Thoracic aorta (tissue), 2 donors: ENCODE measurements around the gene ABCB6. TPM values are rescaled to one million over a fixed set of nuclear protein-coding genes. Genes with fewer than 3 reads are reported as not detected.

ENCODE experiments used
- ATAC-seq: fragments of 150-250 bp; one replicate; pipeline ENCODE4 v1.8.0; 2017; ENCODE audit warnings: low read depth; ENCODE audit not compliant: insufficient number of reproducible peaks, low FRiP score
- DNase-seq: peaks from one replicate; pipeline ENCODE4 v3.0.0-alpha.2; 2020; ENCODE audit warnings: low spot score
- H3K27ac ChIP-seq, 2 donors: fragments of 200-600 bp; sonication (generic); 1 replicate in 1 of 2; 2 replicates in 1 of 2; pipeline ENCODE4 v1.5.1; 2016; ENCODE audit warnings: mild to moderate bottlenecking in 2 of 2, moderate library complexity in 2 of 2
- H3K27me3 ChIP-seq: fragments of 200-600 bp; sonication (generic); replicated peaks from 2 replicates; pipeline ENCODE4 v1.6.0; 2016; ENCODE audit warnings: mild to moderate bottlenecking; ENCODE audit not compliant: insufficient read depth
- H3K36me3 ChIP-seq: fragments of 200-600 bp; sonication (generic); one replicate; pipeline ENCODE4 v1.5.1; 2016
- H3K4me1 ChIP-seq, 2 donors: fragments of 200-600 bp; sonication (generic); 1 replicate in 1 of 2; 2 replicates in 1 of 2; pipeline versions ENCODE4 v1.5.1 to v1.6.0; 2016; ENCODE audit warnings: low read depth in 2 of 2, mild to moderate bottlenecking in 1 of 2; ENCODE audit not compliant: control insufficient read depth in 1 of 2
- H3K4me3 ChIP-seq: fragments of 200-600 bp; sonication (generic); 2 replicates; pipeline ENCODE4 v1.5.1; 2016; ENCODE audit warnings: mild to moderate bottlenecking
- H3K9me3 ChIP-seq: fragments of 200-600 bp; sonication (generic); 2 replicates; pipeline ENCODE4 v1.5.1; 2016
- CTCF ChIP-seq: fragments of 200-600 bp; sonication (generic); IDR thresholded peaks from one replicate; pipeline ENCODE4 v1.5.1; 2019; ENCODE audit warnings: antibody characterized with exemption
- total RNA-seq, 2 donors: library from RNA; depleted of rRNA; stranded (reverse); fragments of >200 nt; gene quantifications; one replicate each; pipeline versions ENCODE4 v1.1.0 to v1.2.3, GENCODE V29; 2016

ABCB6 gene
- total RNA-seq, 2 donors from 2014 or later: 12.7 to 26.0 TPM

GRCh38 chr2:219252084-219252483 is 33.3 kb upstream of the ABCB6 start:
- no peak for DNase-seq
- H3K27me3 ChIP-seq: no peaks in the 10 kb centered on the region
- no peaks in the 10 kb centered on the region for H3K9me3 ChIP-seq
- H3K4me3 ChIP-seq: peak overlapping the region; percentile 76
- no peak for ATAC-seq
- H3K4me1 ChIP-seq: peaks cover 37 to 69% of the 10 kb centered on the region in 2 donors
- H3K27ac ChIP-seq: peak overlapping the region; percentile 88 to 95
- H3K36me3 ChIP-seq: peaks cover 7% of the 10 kb centered on the region
- TF ChIP-seq CTCF: no peak

- ATAC-seq: no peak
- H3K27ac ChIP-seq: peak overlapping the region; percentile 88 to 95
- H3K9me3 ChIP-seq: no peaks in the 10 kb centered on the region
- H3K27me3 ChIP-seq: no peaks in the 10 kb centered on the region
- TF ChIP-seq CTCF: no peak
- H3K4me1 ChIP-seq: peaks cover 37 to 73% of the 10 kb centered on the region in 2 donors
- peaks cover 7% of the 10 kb centered on the region for H3K36me3 ChIP-seq
- peak overlapping the region; percentile 76 for H3K4me3 ChIP-seq
- no peak for DNase-seq
Observed at GRCh38 chr2:219251656-219252055, 32.9 kb upstream of the ABCB6 start.

GRCh38 chr2:219250049-219250781 is 31.5 kb upstream of the ABCB6 start:
- no peak for DNase-seq
- TF ChIP-seq CTCF: no peak
- H3K4me3 ChIP-seq: peak overlapping the region; percentile 59
- H3K27ac ChIP-seq: peak overlapping the region; percentile 88 to 95
- H3K27me3 ChIP-seq: no peaks in the 10 kb centered on the region
- no peaks in the 10 kb centered on the region for H3K9me3 ChIP-seq
- no peak for ATAC-seq
- H3K36me3 ChIP-seq: peaks cover 7% of the 10 kb centered on the region
- H3K4me1 ChIP-seq: peaks cover 43 to 83% of the 10 kb centered on the region in 2 donors

GRCh38 chr2:219249203-219249980 is 30.6 kb upstream of the ABCB6 start:
- Histone ChIP-seq H3K9me3 (no peaks in the 10 kb centered on the region), H3K27ac (peak overlapping the region; percentile 88 to 95), H3K4me1 (peaks cover 48 to 82% of the 10 kb centered on the region in 2 donors), H3K4me3 (peak overlapping the region; percentile 59), H3K36me3 (peaks cover 7% of the 10 kb centered on the region), H3K27me3 (no peaks in the 10 kb centered on the region)
- DNase-seq (peak; percentile 81), ATAC-seq (peak; percentile 51)
- TF ChIP-seq CTCF: no peak

- Histone ChIP-seq H3K36me3 (peaks cover 7% of the 10 kb centered on the region), H3K4me1 (peaks cover 48 to 82% of the 10 kb centered on the region in 2 donors), H3K4me3 (peak overlapping the region; percentile 59), H3K27me3 (no peaks in the 10 kb centered on the region), H3K27ac (peak overlapping the region; percentile 88 to 95), H3K9me3 (no peaks in the 10 kb centered on the region)
- TF ChIP-seq CTCF: no peak
- no peak for ATAC-seq
- DNase-seq: no peak
Observed at GRCh38 chr2:219248845-219249202, 30.1 kb upstream of the ABCB6 start.
